ENCODE data around the gene CNEP1R1. TPM values are rescaled to one million over a fixed set of nuclear protein-coding genes. Genes with fewer than 3 reads are reported as not detected.

CNEP1R1 gene
- total RNA-seq, 1 donor from 2014 or later = 20.6 TPM

DNA sequence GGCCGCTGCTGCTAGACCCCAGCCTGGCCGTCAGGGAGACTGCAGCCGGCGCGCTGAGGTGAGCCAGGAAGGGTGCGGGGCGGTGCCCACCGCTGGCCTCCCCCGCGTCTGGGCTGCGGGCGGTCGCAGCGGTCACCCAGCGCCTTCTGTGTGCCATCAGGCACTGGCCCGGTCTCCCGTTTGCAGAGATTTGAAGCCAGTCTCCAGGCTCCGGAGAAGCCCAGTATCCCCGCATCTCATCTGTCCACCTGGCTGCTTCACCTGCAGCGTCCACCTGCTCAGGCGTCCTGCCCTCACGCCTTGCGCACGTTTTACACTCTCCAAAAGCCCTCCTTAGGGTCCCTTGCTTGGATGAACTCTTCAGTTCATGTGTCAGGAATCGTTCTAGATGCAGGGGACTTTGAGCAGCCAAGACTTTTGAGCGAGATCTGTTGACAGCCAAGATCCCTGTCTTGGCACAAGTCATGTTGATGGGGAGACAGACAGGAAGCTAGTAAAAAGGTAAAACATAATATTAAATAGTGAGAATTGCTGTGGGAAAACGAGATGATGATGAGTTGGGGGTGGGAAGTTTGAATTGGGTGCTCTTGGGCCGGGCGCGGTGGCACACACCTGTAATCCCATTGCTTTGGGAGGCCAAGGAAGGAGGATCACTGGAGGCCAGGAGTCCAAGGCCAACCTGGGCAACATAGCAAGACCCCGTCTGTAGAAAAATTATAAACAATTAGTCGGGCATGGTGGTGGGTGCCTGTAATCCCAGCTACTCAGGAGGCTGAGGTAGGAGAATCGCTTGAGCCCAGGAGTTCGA is 41.7 kb downstream of the CNEP1R1 start:
- peak overlapping the region; percentile 93 for H3K4me3 Mint-ChIP-seq
- no peaks in the 10 kb centered on the region for H3K36me3 Mint-ChIP-seq (ENCODE audit: low read depth)
- TF ChIP-seq, protein P1, sequence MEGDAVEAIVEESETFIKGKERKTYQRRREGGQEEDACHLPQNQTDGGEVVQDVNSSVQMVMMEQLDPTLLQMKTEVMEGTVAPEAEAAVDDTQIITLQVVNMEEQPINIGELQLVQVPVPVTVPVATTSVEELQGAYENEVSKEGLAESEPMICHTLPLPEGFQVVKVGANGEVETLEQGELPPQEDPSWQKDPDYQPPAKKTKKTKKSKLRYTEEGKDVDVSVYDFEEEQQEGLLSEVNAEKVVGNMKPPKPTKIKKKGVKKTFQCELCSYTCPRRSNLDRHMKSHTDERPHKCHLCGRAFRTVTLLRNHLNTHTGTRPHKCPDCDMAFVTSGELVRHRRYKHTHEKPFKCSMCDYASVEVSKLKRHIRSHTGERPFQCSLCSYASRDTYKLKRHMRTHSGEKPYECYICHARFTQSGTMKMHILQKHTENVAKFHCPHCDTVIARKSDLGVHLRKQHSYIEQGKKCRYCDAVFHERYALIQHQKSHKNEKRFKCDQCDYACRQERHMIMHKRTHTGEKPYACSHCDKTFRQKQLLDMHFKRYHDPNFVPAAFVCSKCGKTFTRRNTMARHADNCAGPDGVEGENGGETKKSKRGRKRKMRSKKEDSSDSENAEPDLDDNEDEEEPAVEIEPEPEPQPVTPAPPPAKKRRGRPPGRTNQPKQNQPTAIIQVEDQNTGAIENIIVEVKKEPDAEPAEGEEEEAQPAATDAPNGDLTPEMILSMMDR (conservative IDR thresholded peaks at IDR 0.05) = peak; percentile 25
- peaks cover 21% of the 10 kb centered on the region for H3K4me1 Mint-ChIP-seq
- H3K27me3 Mint-ChIP-seq (ENCODE audit: low read depth) = no peaks in the 10 kb centered on the region
- peak overlapping the region; percentile 3 for H3K27ac Mint-ChIP-seq (ENCODE audit: unreplicated experiment)
- peaks cover 2% of the 10 kb centered on the region for H3K9me3 Mint-ChIP-seq
- DNase-seq (ENCODE audit: low read depth, low spot score) = no peak

DNA sequence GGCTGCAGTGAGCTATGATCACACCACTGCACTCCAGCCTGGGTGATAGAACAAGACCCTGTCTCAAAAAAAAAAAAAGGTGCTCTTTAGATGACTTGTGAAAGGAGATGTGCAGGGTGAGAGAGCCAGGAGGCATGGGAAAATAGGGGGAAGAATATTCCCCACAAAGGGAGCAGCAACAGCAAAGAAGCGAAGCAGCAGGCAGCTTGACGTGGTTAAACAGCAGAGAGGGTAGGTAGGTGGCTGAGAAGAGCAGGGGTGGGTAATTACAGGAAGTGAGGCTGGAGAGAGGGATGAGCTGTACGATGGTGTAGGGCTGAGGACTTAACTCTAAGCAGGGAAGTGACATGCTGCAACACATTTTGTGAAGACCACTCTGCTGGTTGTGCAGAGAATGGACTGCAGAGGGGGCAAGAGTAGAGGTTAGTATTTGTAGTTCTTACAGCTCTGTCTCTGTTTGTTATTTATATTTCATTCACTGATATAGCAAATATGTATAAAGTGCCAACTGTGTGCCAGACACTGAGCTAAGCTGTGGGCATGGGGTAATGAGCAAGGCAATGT is 42.3 kb downstream of the CNEP1R1 start:
- peak; percentile 8 for DNase-seq (ENCODE audit: low read depth, low spot score)
- H3K27ac Mint-ChIP-seq (ENCODE audit: unreplicated experiment) = peak overlapping the region; percentile 64
- H3K4me1 Mint-ChIP-seq = peaks cover 21% of the 10 kb centered on the region

DNA sequence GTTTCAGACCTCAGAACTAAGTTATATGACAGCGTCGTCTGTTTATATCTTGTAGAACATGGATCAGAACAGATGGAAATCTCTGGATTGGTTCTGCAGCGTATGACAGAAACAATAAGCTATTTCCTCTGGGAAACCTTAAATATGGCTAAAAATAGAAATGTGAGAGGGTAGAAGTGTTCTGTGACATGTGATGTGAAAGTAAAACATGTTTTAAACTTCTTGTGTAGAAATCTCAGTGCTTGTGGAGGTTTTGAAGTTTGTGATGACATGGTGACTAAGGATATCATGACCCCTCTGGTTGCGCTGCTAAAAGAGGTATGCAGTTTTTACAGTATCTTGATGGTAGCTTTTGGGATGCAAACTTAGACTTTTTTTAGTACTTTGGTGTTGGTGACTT is 43.5 kb downstream of the CNEP1R1 start:
- Mint-ChIP-seq H3K27me3 (ENCODE audit: low read depth) (no peaks in the 10 kb centered on the region), H3K36me3 (ENCODE audit: low read depth) (no peaks in the 10 kb centered on the region), H3K4me3 (peak overlapping the region; percentile 93), H3K27ac (ENCODE audit: unreplicated experiment) (no peak overlapping the region), H3K9me3 (peaks cover 2% of the 10 kb centered on the region), H3K4me1 (peaks cover 21% of the 10 kb centered on the region)
- TF ChIP-seq, protein P1 (conservative IDR thresholded peaks at IDR 0.05) = no peak
- DNase-seq (ENCODE audit: low read depth, low spot score) = no peak

More for the DNA sequence above, 42.3 kb downstream of the CNEP1R1 start:
- H3K9me3 Mint-ChIP-seq = peaks cover 2% of the 10 kb centered on the region
- no peaks in the 10 kb centered on the region for H3K36me3 Mint-ChIP-seq (ENCODE audit: low read depth)
- no peaks in the 10 kb centered on the region for H3K27me3 Mint-ChIP-seq (ENCODE audit: low read depth)
- H3K4me3 Mint-ChIP-seq = peak overlapping the region; percentile 93
- TF ChIP-seq, protein P1 (conservative IDR thresholded peaks at IDR 0.05) = peak; percentile 55

DNA sequence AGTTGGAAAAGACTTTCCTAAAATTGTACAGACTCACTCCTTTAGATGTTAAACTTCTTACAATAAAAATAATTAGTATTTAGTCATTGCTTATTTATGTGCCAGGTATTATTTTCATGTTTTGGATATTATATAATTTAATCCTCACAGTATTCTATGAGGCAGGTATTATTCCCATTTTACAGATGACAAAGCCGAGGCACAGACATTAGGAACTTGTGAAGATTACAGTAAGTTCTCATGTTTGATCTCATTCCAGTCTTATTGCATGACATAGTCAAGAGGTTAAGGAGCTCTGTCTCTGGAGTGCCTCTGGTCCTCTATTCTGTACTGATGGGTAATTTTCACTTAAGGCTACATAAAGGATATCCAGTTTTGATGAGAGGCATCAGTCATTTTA is 44.0 kb downstream of the CNEP1R1 start:
- H3K4me1 Mint-ChIP-seq = peaks cover 21% of the 10 kb centered on the region
- TF ChIP-seq, protein P1 (conservative IDR thresholded peaks at IDR 0.05) = no peak
- no peak for DNase-seq (ENCODE audit: low read depth, low spot score)
- H3K36me3 Mint-ChIP-seq (ENCODE audit: low read depth) = no peaks in the 10 kb centered on the region
- H3K27me3 Mint-ChIP-seq (ENCODE audit: low read depth) = no peaks in the 10 kb centered on the region
- H3K4me3 Mint-ChIP-seq = peak overlapping the region; percentile 45
- H3K27ac Mint-ChIP-seq (ENCODE audit: unreplicated experiment) = no peak overlapping the region
- peaks cover 2% of the 10 kb centered on the region for H3K9me3 Mint-ChIP-seq

DNA sequence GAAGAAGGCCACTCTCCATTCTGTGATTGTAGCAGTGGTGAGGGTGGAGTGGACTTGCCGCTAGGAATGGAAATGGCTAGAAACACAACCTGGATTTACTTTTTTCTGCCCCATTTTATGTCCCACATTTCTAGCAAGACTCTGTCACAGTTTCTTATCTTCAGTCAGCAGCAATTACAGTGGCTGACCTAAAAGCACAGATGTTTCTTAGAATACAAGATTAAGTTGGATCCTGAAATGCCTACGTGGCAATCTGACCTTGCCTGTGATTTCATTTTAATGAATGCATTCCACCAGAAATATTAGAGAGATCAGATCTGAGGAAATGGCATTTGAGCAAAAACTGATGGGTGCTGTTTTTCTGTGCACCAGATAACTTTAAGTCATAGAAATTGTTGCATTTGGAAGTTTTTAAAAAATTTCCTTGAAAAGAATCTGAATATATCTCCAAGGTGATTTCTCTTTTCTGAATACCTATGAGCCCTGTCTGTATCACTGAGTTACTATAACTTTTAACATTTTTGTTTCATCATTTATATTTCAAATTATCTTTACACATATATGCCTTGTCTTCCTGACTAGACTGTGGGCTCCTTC is 46.1 kb downstream of the CNEP1R1 start:
- Mint-ChIP-seq H3K27ac (ENCODE audit: unreplicated experiment) (no peak overlapping the region), H3K4me3 (peak overlapping the region; percentile 6), H3K36me3 (ENCODE audit: low read depth) (no peaks in the 10 kb centered on the region), H3K27me3 (ENCODE audit: low read depth) (no peaks in the 10 kb centered on the region), H3K9me3 (no peaks in the 10 kb centered on the region), H3K4me1 (peaks cover 16% of the 10 kb centered on the region)
- TF ChIP-seq, protein P1 (conservative IDR thresholded peaks at IDR 0.05) = no peak
- DNase-seq (ENCODE audit: low read depth, low spot score) = no peak

All from neural crest cell (in vitro differentiated cells).